OCI-LY1 (cell line): ENCODE measurements around the gene ANK3.

ENCODE experiments used
- CTCF ChIP-seq: fragments of 200-600 bp; sonication (generic), shearing (Covaris generic); IDR thresholded peaks from 2 replicates; pipeline ENCODE4 v1.5.1; 2017; ENCODE audit warnings: mild to moderate bottlenecking, antibody characterized with exemption, low read length, moderate library complexity, mixed read lengths
- EZH2 ChIP-seq: fragments of 200-600 bp; sonication (generic), shearing (Covaris generic); IDR thresholded peaks from 2 replicates; pipeline ENCODE4 v1.8.0; 2017; ENCODE audit warnings: borderline replicate concordance, mixed run types, mild to moderate bottlenecking, antibody characterized with exemption, low read length, moderate library complexity, mixed read lengths

- TF ChIP-seq CTCF, result no peak
- no peak for TF ChIP-seq EZH2
Measured at GRCh38 chr10:60377955-60378354, 11.7 kb downstream of the ANK3 start.
